HG03039 (cell line): ENCODE measurements around the gene UPP1.

ENCODE experiments used
- ATAC-seq: cut with Tn5 transposase; IDR thresholded peaks from one replicate; pipeline ENCODE4 v1.9.1; 2021; ENCODE audit warnings: mild to moderate bottlenecking, moderate library complexity; ENCODE audit not compliant: unreplicated experiment

The UPP1 gene

GRCh38 chr7:48085433-48085791, 3.7 kb upstream of the UPP1 start:
- ATAC-seq = no peak

GRCh38 chr7:48085942-48086341, 3.1 kb upstream of the UPP1 start:
- no peak for ATAC-seq

GRCh38 chr7:48087349-48087748, 1.7 kb upstream of the UPP1 start:
- peak; percentile 17 for ATAC-seq

- peak; percentile 55 for ATAC-seq
Observed at GRCh38 chr7:48088559-48089045, 463 bp upstream of the UPP1 start.

- ATAC-seq = no peak
Observed at GRCh38 chr7:48090095-48090805, 1.2 kb downstream of the UPP1 start.

DNA sequence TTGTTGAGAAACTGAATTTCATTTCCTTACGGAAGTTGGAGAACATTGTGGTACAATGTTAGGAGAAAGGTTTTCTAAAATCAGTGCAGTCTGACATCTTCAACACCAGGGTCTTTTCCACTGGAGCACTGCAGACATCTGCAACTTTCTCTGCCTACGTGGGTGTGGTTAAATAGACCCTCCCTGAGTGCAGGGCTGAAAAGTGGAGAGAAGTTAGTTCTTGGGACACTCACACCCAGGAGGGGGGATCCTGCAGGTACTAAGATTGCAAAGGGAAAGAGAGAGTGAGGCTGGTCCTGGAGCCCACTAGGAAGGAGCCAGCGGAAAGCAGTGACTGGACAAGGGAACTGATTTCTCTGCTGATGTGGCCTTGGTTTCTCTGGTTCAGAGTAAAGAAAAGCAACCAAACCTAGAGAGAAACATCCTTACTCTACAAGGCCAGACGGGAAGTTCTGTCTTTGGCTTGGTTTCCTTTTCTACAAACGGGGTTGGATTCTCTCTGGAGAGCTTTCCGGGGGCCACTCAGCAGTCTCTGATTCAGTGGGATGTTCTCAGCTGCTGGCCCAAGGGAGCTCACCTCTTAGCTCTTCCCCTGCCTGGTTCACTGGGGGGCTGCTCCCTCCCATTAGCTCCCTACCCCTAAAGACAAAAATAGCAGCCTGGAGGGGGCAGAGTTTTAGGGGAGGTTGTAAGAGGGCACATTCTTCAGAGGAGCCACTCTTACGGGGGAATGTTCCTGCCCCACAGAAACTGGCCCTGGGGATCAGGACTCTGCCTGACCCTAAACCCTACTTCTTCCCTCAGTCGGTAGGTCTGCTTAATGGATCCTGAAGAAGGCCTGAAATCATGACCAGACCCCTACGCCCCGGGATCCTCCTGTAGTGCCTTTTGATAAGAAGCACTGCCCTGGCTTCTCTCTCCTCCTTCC, 2.7 kb downstream of the UPP1 start:
- ATAC-seq = no peak

DNA sequence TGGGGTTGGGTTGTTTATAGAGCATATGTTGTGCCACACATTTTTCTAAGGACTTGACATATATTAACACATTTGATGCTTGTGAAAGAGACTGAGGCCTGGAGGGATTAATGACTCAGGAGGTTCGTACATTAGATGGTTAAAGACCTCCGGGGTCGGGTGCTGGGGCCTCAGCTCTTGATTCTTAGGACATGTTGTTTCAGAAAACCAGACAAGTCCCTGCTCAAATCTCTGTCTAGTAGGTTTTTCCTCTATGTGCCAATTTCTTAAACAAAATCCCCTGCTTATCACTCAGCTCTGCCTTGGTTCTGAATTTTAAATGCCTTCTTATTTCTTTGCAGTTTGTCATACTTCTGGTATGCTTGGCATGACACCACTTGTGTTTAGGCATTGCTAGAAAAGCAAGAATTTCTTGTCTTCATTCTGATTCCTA, 5.8 kb downstream of the UPP1 start:
- no peak for ATAC-seq

DNA sequence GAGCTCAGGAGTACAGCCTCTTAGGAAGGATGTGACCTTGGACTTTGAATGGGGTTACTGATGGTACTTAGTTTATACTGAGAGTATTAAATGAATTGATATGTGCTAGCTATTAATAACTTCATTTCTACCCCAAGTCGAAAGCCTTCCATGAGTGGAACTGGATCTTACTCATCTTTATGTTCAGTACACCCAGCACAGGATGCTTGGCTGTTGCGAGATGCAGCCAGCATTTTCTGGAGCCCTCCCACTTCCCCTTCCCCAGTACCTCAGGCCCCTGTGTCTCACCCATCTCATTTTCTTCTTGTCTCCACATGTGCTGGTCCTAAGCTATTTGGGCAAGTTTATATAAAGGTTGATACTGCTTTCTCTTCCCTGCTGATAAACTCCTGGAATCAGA, 7.2 kb downstream of the UPP1 start:
- no peak for ATAC-seq

DNA sequence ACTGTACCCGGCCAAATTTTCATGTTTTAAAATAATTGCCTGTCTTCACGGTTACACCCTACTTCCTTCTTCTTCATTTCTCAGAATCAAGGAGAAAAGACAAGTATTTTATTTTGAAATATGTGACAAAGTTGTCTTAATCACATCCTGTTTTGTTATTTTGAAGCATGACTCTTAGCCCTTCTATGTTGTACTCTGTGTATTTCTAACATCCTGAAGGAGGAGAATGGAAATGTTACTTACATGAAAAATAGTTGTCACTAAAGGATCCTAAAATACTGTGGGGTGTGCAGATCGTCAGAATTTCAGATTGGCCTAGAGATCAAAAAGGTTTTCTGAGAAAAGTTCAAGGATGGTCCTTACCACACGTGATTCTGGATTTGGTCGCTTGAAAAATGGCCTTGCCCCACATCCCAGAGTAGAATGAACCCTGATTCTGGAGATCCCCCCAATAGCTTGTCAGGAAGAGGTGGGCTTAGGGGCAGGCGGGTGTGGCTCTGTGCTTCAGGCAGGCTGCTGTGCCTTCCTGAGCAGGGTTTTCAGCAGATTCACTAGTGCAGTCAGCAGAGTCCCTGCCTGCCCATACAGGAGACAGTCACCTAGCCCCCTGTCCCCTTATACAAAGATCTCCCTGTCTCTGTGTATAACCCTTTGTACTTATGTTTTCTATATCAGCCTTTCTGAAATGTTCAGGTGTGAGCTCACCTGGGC, 8.6 kb downstream of the UPP1 start:
- ATAC-seq = no peak

GRCh38 chr7:48098846-48099245, 9.8 kb downstream of the UPP1 start:
- no peak for ATAC-seq

DNA sequence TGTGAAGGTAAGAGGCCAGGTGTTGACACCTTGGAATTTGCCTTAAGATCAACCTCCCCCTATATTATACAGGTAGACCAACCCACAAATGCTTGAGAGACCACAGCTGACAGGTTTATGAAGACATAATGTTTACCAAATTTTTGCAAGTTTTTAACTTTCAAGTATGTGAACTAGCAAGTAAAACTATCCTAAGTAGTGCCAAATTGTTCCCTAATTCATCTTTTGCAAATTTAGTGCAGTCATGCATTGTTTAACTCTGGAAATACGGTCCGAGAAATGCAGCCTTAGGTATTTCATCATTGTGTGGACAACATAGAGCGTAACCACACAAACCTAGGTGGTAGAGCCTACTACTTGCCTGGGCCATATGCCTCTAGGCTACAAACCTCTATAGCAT, 10.7 kb downstream of the UPP1 start:
- no peak for ATAC-seq

DNA sequence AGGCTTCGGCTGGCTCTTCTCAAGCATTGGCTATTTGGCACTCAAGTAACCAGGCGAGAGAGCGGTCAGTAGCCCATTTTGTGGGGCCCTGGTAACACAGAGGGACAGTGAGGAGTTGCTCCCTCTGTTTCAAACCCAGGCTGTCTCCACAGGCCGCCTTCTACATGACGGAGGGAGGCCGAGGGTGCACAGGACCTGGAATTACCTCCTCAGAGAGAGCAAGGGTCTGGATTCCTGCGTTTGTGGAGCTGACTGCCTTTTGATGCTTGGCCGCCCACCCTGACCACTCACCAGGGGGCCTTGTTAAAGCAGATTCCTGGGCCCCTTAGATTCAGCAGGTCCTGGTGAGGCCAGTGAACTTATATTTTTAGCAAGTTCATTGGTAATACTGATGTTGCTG, 12.3 kb downstream of the UPP1 start:
- no peak for ATAC-seq

DNA sequence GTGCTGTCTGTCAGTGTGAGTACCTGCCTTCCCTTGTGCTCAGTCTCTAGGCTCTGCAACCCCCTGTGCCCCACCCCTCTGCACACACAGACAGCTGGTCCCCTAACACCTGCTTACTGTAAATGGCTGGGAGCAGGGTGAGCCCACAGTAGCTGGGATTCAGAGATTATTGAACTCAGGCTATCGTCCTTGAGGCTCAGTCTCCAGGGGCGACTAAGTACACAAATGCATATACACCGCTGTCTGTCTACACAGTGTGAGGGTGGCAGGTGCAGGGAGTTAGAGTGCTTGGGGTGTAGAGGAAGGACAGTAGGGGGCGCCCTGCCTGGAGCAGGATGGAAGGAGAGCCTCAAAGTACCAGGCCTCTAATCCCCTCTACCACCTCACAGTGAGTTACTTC, 12.9 kb downstream of the UPP1 start:
- ATAC-seq = no peak

DNA sequence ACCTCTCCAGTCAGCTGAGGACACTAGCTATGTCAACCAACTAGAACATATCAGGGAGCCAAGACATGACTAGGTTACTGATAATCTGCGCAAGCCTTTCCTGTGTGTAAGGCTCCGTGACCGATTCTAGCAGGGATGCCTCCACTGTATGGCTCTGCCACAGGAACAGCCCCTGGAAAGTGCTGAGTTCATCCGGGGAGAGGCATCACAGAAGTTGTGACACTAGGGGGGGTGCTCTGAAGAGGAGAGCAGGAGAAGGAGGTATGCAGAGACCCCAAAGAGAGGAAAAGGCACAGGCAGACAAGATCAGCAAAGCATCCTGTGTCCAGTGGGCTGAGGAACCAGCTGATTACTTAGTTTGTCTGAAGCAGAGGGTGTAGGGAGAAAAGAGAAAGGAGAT, 13.5 kb downstream of the UPP1 start:
- no peak for ATAC-seq

DNA sequence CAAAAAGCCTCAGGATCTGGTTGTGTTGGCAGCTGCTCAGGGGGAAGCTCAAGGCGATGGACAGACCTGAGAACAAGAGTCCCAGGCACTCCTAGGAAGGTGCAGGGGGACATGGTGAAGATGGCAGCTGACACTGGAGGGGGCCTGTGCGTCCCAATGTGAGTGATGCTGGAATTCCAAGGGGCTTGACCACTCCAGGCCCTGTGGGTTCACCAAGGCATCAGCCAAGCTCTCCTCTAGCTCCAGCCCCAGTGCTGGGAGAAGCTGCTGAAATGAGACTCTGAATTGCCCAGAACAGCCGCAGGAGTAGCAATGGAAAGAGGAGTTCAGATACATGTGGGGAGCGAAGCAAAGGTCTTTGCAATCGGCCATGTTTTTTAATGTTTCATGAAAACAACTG, 16.0 kb downstream of the UPP1 start:
- no peak for ATAC-seq

DNA sequence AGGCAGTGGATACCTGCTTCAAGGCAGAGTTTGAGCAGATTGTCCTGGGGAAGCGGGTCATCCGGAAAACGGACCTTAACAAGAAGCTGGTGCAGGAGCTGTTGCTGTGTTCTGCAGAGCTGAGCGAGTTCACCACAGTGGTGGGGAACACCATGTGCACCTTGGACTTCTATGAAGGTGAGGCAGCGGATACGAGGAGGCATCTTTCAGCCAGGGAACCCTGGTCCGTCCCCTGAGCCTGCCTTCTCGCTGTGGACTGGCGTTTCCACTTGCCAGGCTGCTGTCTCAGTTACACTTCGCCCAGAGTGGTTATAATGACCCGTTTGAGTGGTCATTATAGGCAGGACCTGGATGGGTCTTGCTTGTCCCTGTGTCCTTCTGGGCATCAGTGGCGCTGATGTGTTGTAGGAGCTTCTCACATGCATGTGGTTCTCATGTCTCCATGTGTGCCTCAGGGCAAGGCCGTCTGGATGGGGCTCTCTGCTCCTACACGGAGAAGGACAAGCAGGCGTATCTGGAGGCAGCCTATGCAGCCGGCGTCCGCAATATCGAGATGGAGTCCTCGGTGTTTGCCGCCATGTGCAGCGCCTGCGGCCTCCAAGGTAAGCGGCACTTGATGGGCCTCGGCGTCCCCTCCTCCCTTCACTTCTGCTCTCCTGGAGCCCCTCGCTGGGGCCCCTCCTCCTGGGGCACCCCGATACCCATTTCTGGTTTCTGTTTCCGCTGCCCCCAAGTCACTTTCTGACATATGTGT, 18.0 kb downstream of the UPP1 start:
- no peak for ATAC-seq

- no peak for ATAC-seq
Observed at GRCh38 chr7:48107926-48108472, 18.9 kb downstream of the UPP1 start.

DNA sequence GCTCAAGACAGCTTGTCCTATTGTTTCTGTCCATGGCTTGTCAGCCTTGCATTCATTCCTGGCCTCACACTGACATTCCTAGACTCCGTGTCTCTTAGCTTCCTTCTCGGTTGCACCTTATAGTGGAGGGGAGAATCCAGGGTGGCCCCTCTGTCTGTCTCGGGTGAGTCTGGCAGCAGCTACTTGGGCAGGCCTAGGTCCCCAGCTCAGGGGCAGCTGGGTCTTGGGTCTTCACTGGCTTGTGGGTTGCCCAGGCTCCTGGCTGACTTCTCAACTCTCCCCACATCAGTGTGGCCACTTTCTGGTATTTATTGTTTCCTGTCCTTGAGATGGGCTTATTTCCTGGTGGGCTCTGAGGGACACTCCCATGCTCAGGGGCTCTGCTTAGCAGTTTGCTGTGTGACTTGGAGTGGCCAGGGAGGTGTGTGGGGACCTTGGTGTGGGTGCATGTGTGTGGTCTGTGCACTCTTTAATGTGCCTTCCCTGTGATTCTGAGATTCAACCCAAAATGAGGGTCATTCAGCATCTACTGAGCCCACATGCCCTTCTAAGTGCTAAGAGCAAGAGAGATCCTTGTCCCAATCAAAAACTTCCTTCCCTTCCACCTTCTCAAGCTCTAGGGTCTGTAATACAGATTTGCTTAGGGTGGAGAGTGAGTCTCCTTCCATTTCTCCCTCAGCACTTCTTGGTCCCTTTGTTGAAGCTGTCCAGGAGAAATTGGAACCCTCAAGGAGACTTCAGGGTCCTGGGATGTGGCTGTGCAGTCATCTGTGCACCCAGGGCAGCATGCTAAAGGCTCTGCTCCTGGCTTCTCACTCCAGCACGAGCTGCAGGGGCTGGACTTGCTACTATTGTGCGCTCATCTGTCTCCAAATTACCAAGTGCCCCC, 20.1 kb downstream of the UPP1 start:
- no peak for ATAC-seq

DNA sequence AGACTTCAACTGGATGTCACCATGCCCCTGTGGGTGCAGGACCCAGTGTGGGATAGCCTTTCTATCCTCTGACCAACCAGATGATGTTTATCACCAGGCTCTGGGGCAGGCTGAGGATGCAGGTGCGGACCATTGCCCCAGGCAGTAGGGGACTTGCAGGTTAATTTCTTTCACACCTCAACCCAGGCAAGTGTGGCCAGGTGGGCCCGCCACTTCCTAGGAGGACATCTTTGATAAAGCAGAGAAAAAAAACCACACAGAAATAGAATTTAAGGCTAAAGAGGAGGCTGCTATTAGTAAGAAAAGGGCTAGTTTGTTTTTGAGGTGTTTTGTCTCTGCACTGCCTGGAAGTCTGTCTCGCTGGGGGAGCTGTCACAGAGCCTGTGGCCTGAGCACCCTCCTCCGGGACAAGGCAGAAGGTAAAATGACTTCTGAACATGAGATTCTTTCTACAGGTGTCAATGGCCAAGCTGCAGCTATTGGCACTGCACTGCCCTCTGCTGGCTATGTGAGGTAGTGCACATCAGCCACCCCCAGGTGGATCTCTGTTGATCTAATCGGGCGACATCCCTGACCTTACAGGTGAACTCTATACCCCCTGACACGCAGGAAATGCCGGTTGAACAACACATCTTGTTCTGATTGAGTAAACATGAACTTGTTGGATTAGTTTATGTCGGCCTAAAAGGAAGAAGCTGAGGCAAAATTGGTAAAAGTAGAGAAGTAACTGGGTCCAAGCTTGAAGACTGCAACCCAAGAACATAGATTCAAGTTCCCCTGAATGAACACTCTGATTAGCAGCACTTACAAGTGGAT, 21.0 kb downstream of the UPP1 start:
- ATAC-seq = peak; percentile 84
